Osteoblast (primary cell): ENCODE data around the gene INTS4. TPM values are rescaled to one million over a fixed set of nuclear protein-coding genes. Genes with fewer than 3 reads are reported as not detected.

ENCODE experiments used
- DNase-seq: peaks from one replicate; pipeline ENCODE4 v3.0.0; 2011; ENCODE audit warnings: low spot score, mixed read lengths; ENCODE audit not compliant: insufficient read length; ENCODE audit errors: missing footprints
- H2AFZ ChIP-seq: 2 replicates; pipeline ENCODE4 v1.6.0; 2011; ENCODE audit warnings: mild to moderate bottlenecking, low read length
- H3K27ac ChIP-seq: 2 replicates; pipeline ENCODE4 v1.5.1; 2011; ENCODE audit warnings: mild to moderate bottlenecking, low read depth, low read length, moderate library complexity
- H3K27me3 ChIP-seq: 2 replicates; pipeline ENCODE4 v1.6.0; 2012; ENCODE audit warnings: mild to moderate bottlenecking, control low read depth, inconsistent platforms, low read length, moderate library complexity; ENCODE audit not compliant: insufficient read depth
- H3K36me3 ChIP-seq: 2 replicates; pipeline ENCODE4 v1.5.1; 2011; ENCODE audit warnings: mild to moderate bottlenecking, low read length, control low read depth, moderate library complexity; ENCODE audit not compliant: insufficient read depth
- H3K4me1 ChIP-seq: 2 replicates; pipeline ENCODE4 v1.5.1; 2011; ENCODE audit warnings: mild to moderate bottlenecking, low read length, control low read depth, moderate library complexity; ENCODE audit not compliant: insufficient read depth
- H3K4me2 ChIP-seq: 2 replicates; pipeline ENCODE4 v1.6.0; 2011; ENCODE audit warnings: mild to moderate bottlenecking, low read length; ENCODE audit not compliant: insufficient read depth
- H3K4me3 ChIP-seq: fragments of 200-600 bp; sonication (generic); 3 replicates; pipeline ENCODE4 v1.5.1; 2012; ENCODE audit warnings: mild to moderate bottlenecking, low read length, inconsistent platforms; ENCODE audit not compliant: insufficient read depth
- H3K79me2 ChIP-seq: 2 replicates; pipeline ENCODE4 v1.6.0; 2012; ENCODE audit warnings: mild to moderate bottlenecking, low read length, control low read depth, inconsistent platforms; ENCODE audit not compliant: insufficient read depth
- H3K9me3 ChIP-seq: 2 replicates; pipeline ENCODE4 v1.5.1; 2011; ENCODE audit warnings: low read depth, low read length, control low read depth
- H4K20me1 ChIP-seq: 2 replicates; pipeline ENCODE4 v1.6.0; 2012; ENCODE audit warnings: mild to moderate bottlenecking, low read length, control low read depth; ENCODE audit not compliant: insufficient read depth
- total RNA-seq: library from RNA; depleted of rRNA; stranded (reverse); fragments of >200 nt; gene quantifications from 2 replicates; pipeline ENCODE4 v1.2.3, GENCODE V29; 2012
- TF ChIP-seq, protein P1 (sequence below): IDR thresholded peaks from 2 replicates; pipeline ENCODE4 v1.5.1; 2011; ENCODE audit warnings: mild to moderate bottlenecking, low read depth, low read length, moderate library complexity; ENCODE audit errors: extremely low read depth

Gene INTS4
- total RNA-seq, 1 donor = 35.8 TPM

DNA sequence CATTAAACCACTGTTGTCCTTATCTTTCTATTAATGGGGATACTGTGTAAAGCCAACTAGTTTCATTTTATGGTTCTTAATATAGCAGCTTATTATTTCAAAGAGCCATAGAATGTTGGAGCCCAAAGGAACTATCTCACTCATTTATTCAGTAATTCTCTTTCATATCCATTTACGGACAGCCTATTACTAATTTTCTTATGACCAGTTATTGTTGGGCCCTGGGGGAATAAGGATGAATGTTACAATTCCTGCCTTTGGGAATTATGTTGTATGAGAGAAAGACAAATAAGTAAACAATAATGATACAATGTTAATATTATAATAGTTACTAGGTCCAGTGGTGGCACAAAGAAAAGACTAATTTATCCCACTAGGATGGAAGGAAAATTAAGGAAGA lies 121.1 kb downstream of the INTS4 start:
- H3K36me3 ChIP-seq = peaks cover 29% of the 10 kb centered on the region
- no peaks in the 10 kb centered on the region for H3K79me2 ChIP-seq
- no peak overlapping the region for H3K4me3 ChIP-seq
- H3K4me2 ChIP-seq = no peak overlapping the region
- no peak overlapping the region for H3K27ac ChIP-seq
- H3K9me3 ChIP-seq = no peaks in the 10 kb centered on the region
- no peak overlapping the region for H2AFZ ChIP-seq
- H3K4me1 ChIP-seq = peaks cover 4% of the 10 kb centered on the region
- H3K27me3 ChIP-seq = no peaks in the 10 kb centered on the region
- TF ChIP-seq, protein P1, sequence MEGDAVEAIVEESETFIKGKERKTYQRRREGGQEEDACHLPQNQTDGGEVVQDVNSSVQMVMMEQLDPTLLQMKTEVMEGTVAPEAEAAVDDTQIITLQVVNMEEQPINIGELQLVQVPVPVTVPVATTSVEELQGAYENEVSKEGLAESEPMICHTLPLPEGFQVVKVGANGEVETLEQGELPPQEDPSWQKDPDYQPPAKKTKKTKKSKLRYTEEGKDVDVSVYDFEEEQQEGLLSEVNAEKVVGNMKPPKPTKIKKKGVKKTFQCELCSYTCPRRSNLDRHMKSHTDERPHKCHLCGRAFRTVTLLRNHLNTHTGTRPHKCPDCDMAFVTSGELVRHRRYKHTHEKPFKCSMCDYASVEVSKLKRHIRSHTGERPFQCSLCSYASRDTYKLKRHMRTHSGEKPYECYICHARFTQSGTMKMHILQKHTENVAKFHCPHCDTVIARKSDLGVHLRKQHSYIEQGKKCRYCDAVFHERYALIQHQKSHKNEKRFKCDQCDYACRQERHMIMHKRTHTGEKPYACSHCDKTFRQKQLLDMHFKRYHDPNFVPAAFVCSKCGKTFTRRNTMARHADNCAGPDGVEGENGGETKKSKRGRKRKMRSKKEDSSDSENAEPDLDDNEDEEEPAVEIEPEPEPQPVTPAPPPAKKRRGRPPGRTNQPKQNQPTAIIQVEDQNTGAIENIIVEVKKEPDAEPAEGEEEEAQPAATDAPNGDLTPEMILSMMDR = no peak
- no peaks in the 10 kb centered on the region for H4K20me1 ChIP-seq
- DNase-seq = no peak

DNA sequence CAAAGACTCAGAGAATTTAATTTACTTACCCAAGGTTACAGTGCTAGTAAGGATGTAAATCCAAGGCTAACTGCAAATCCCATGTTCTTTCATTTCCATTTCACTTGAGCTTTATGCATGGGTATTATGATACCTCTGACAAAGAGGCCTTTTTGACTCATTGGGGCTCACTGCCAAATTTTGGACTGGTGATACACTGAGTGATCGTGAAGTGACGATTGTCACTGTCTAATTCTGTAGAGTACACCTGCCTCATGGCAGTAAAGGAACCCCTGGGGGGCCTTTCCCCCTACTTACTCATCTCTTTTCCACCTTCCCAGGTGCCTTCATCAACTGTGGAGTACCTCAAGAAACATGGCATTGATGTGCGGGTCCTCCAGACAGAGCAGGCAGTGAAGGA lies 122.6 kb downstream of the INTS4 start:
- Histone ChIP-seq H3K79me2 (no peaks in the 10 kb centered on the region), H3K4me1 (no peaks in the 10 kb centered on the region), H3K9me3 (no peaks in the 10 kb centered on the region), H2AFZ (no peak overlapping the region), H3K27ac (no peak overlapping the region), H3K4me2 (no peak overlapping the region), H3K4me3 (no peak overlapping the region), H3K27me3 (no peaks in the 10 kb centered on the region), H4K20me1 (no peaks in the 10 kb centered on the region), H3K36me3 (peaks cover 29% of the 10 kb centered on the region)
- DNase-seq = no peak
- TF ChIP-seq, protein P1 = no peak

DNA sequence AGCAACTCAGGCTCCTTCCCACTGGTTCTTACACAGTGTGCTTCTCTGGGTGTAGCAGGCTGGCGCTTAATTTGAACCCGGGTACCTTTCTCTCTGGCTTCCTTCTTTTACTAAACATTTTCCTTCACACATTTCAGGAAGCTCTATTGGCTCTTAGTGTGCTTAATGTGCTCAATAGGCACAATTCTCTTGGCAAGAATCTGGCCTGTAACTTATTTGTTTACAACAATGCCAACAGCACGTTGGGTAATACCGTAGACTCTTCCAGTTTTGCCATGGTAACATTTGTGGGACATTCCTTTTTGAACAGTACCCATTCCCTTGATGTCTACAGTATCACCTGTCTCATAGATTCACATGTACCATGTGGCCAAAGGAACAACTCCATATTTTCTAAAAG lies 125.7 kb downstream of the INTS4 start:
- Histone ChIP-seq H3K4me1 (peaks cover 11% of the 10 kb centered on the region), H3K9me3 (no peaks in the 10 kb centered on the region), H3K4me2 (no peak overlapping the region), H3K36me3 (peaks cover 22% of the 10 kb centered on the region), H3K79me2 (no peaks in the 10 kb centered on the region), H3K27ac (no peak overlapping the region), H3K27me3 (no peaks in the 10 kb centered on the region), H2AFZ (no peak overlapping the region), H4K20me1 (no peaks in the 10 kb centered on the region), H3K4me3 (no peak overlapping the region)
- DNase-seq = no peak
- TF ChIP-seq, protein P1 = no peak

DNA sequence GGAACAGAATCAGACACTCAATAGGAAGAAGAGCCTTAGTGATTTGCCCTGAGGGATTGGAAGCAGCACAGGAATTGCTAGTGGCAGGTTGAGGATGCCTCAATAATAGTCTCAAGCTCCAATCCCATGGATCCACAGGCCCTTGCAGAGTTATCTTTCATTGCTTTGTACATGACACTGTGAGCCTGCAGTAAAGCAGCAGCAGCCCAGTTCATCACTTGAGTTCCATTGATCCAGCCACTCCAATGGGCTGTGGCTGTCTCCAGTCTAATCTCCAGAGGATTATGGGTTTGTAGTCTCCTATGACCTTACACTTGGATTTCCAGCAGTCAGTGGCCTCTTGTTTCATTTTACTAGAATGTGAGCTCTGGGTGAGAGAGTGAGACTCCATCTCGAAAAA lies 128.1 kb downstream of the INTS4 start:
- Histone ChIP-seq H4K20me1 (no peaks in the 10 kb centered on the region), H3K27ac (no peak overlapping the region), H2AFZ (no peak overlapping the region), H3K36me3 (peaks cover 12% of the 10 kb centered on the region), H3K79me2 (no peaks in the 10 kb centered on the region), H3K4me1 (peaks cover 11% of the 10 kb centered on the region), H3K4me3 (no peak overlapping the region), H3K9me3 (no peaks in the 10 kb centered on the region), H3K4me2 (no peak overlapping the region), H3K27me3 (no peaks in the 10 kb centered on the region)
- TF ChIP-seq, protein P1 = no peak
- DNase-seq = no peak
